Measurements from ENCODE around the gene TGIF2.

The TGIF2 gene

GRCh38 chr20:36604952-36605398 lies 31.6 kb downstream of the TGIF2 start:
- Histone ChIP-seq H4K20me1 (ENCODE audit: control insufficient read depth, insufficient read depth, low read depth, low read length) (peaks cover 10% of the 10 kb centered on the region), H3K4me3 (ENCODE audit: low read length) (peak overlapping the region; percentile 97), H3K27ac (ENCODE audit: low read depth, low read length) (peak overlapping the region; percentile 83), H3K4me1 (ENCODE audit: control insufficient read depth, low read length) (peaks cover 29% of the 10 kb centered on the region), H3K36me3 (ENCODE audit: control insufficient read depth, low read length) (peaks cover 30% of the 10 kb centered on the region), H3K79me2 (ENCODE audit: control insufficient read depth, low read length) (peaks cover 38% of the 10 kb centered on the region), H3F3A (ENCODE audit: control insufficient read depth, insufficient read depth) (peaks cover 15% of the 10 kb centered on the region), H3K27me3 (ENCODE audit: control insufficient read depth, low read length) (no peaks in the 10 kb centered on the region), H3K4me2 (ENCODE audit: low read length) (peak overlapping the region; percentile 85), H3K9me2 (replicated peaks; ENCODE audit: control insufficient read depth, low read length) (no peaks in the 10 kb centered on the region), H3K9me3 (ENCODE audit: control insufficient read depth, insufficient read depth, low read length) (no peaks in the 10 kb centered on the region)
- TF ChIP-seq EZH2phosphoT487 (IDR thresholded peaks at IDR 0.05; ENCODE audit: borderline replicate concordance, low read length) (no peak), CTCF (IDR thresholded peaks at IDR 0.05; ENCODE audit: low read depth, low read length, poor library complexity, severe bottlenecking) (no peak)

GRCh38 chr20:36605399-36606157 lies 32.2 kb downstream of the TGIF2 start, which contains the start of gene RAB5IF:
Gene RAB5IF, plus strand, starts transcription at chr20:36605779. Its CDS starts 173 bp downstream, at chr20:36605952.
- Histone ChIP-seq H4K20me1 (ENCODE audit: control insufficient read depth, insufficient read depth, low read depth, low read length) (peaks cover 10% of the 10 kb centered on the region), H3K27ac (ENCODE audit: low read depth, low read length) (peak within 1 kb of the TSS; percentile 83), H3K4me2 (ENCODE audit: low read length) (peak within 1 kb of the TSS; percentile 85), H3K4me1 (ENCODE audit: control insufficient read depth, low read length) (peaks cover 24% of the 10 kb centered on the region), H3K9me2 (replicated peaks; ENCODE audit: control insufficient read depth, low read length) (no peaks in the 10 kb centered on the region), H3K4me3 (ENCODE audit: low read length) (peak within 1 kb of the TSS; percentile 97), H3K27me3 (ENCODE audit: control insufficient read depth, low read length) (no peaks in the 10 kb centered on the region), H3K9me3 (ENCODE audit: control insufficient read depth, insufficient read depth, low read length) (no peaks in the 10 kb centered on the region), H3K79me2 (ENCODE audit: control insufficient read depth, low read length) (peaks cover 38% of the 10 kb centered on the region), H3F3A (ENCODE audit: control insufficient read depth, insufficient read depth) (peaks cover 12% of the 10 kb centered on the region), H3K36me3 (ENCODE audit: control insufficient read depth, low read length) (peaks cover 36% of the 10 kb centered on the region)
- TF ChIP-seq EZH2phosphoT487 (IDR thresholded peaks at IDR 0.05; ENCODE audit: borderline replicate concordance, low read length) (no peak), CTCF (IDR thresholded peaks at IDR 0.05; ENCODE audit: low read depth, low read length, poor library complexity, severe bottlenecking) (peak; percentile 92)

GRCh38 chr20:36606158-36607066 lies 33.0 kb downstream of the TGIF2 start:
- H3K27ac ChIP-seq (ENCODE audit: low read depth, low read length), result peak overlapping the region; percentile 58
- H3K9me3 ChIP-seq (ENCODE audit: control insufficient read depth, insufficient read depth, low read length), result no peaks in the 10 kb centered on the region
- H3K4me3 ChIP-seq (ENCODE audit: low read length), result peak overlapping the region; percentile 97
- H3K4me2 ChIP-seq (ENCODE audit: low read length), result peak overlapping the region; percentile 71
- H4K20me1 ChIP-seq (ENCODE audit: control insufficient read depth, insufficient read depth, low read depth, low read length), result peaks cover 10% of the 10 kb centered on the region
- peaks cover 23% of the 10 kb centered on the region for H3K4me1 ChIP-seq (ENCODE audit: control insufficient read depth, low read length)
- H3K79me2 ChIP-seq (ENCODE audit: control insufficient read depth, low read length), result peaks cover 38% of the 10 kb centered on the region
- H3K27me3 ChIP-seq (ENCODE audit: control insufficient read depth, low read length), result no peaks in the 10 kb centered on the region
- H3K36me3 ChIP-seq (ENCODE audit: control insufficient read depth, low read length), result peaks cover 42% of the 10 kb centered on the region
- no peak for TF ChIP-seq CTCF (IDR thresholded peaks at IDR 0.05; ENCODE audit: low read depth, low read length, poor library complexity, severe bottlenecking)
- no peak for TF ChIP-seq EZH2phosphoT487 (IDR thresholded peaks at IDR 0.05; ENCODE audit: borderline replicate concordance, low read length)
- H3F3A ChIP-seq (ENCODE audit: control insufficient read depth, insufficient read depth), result peaks cover 12% of the 10 kb centered on the region
- no peaks in the 10 kb centered on the region for H3K9me2 ChIP-seq (replicated peaks; ENCODE audit: control insufficient read depth, low read length)
